OCI-LY7 (cell line): ENCODE results near the gene ADCYAP1. TPM values are rescaled to one million over a fixed set of nuclear protein-coding genes. Genes with fewer than 3 reads are reported as not detected.

Experiments used
- BruUV-seq: library from RNA; stranded (reverse); fragments of 400-500 nt; replicated peaks from 2 replicates; lab custom pipeline; 2021; lab: Mats Ljungman, UMichigan
- CTCF ChIA-PET: fragments of 300-600 bp; sonication (Branson Sonifier 250); formaldehyde crosslinking; loops from one replicate; lab custom pipeline; 2022; ENCODE audit warnings: antibody characterized with exemption; ENCODE audit not compliant: unreplicated experiment; lab: Charles Lee
- POLR2A ChIA-PET: fragments of 300-600 bp; sonication (Branson Sonifier 250); formaldehyde crosslinking; loops from one replicate; lab custom pipeline; 2022; ENCODE audit warnings: antibody characterized with exemption; lab: Charles Lee
- DNase-seq: peaks from one replicate; pipeline ENCODE4 v3.0.0-alpha.2; 2015; ENCODE audit warnings: low spot score
- H2AFZ ChIP-seq: fragments of 200-600 bp; sonication (generic), shearing (Covaris generic); 2 replicates; pipeline ENCODE4 v1.6.1; 2014; ENCODE audit warnings: mild to moderate bottlenecking, antibody characterized with exemption, low read length, moderate library complexity
- H3K27ac ChIP-seq: fragments of 200-600 bp; sonication (generic); 2 replicates; pipeline ENCODE4 v1.5.1; 2014; ENCODE audit warnings: mixed run types, low read depth, mild to moderate bottlenecking, moderate library complexity, low read length, inconsistent platforms; ENCODE audit not compliant: poor library complexity, severe bottlenecking
- H3K36me3 ChIP-seq: fragments of 200-600 bp; sonication (generic); 2 replicates; pipeline ENCODE4 v1.6.1; 2014; ENCODE audit warnings: mild to moderate bottlenecking, antibody characterized with exemption, low read length, moderate library complexity, mixed read lengths; ENCODE audit not compliant: insufficient read depth
- H3K4me1 ChIP-seq: fragments of 200-600 bp; sonication (generic); 2 replicates; pipeline ENCODE4 v1.5.1; 2014; ENCODE audit warnings: mild to moderate bottlenecking, low read length; ENCODE audit not compliant: insufficient read depth, poor library complexity, severe bottlenecking
- H3K4me2 ChIP-seq: fragments of 200-600 bp; sonication (generic); 2 replicates; pipeline ENCODE4 v1.6.1; 2014; ENCODE audit warnings: mild to moderate bottlenecking, low read length
- H3K4me3 ChIP-seq: fragments of 200-600 bp; sonication (generic); 2 replicates; pipeline ENCODE4 v1.5.1; 2014; ENCODE audit warnings: mild to moderate bottlenecking, low read depth, low read length; ENCODE audit not compliant: poor library complexity, severe bottlenecking
- H3K79me2 ChIP-seq: fragments of 200-600 bp; sonication (generic); 2 replicates; pipeline ENCODE4 v1.6.1; 2016; ENCODE audit warnings: low read depth, mild to moderate bottlenecking, low read length, moderate library complexity, mixed read lengths; ENCODE audit not compliant: insufficient read depth
- H3K9me2 ChIP-seq: fragments of 200-600 bp; sonication (generic); 2 replicates; pipeline ENCODE4 v1.6.1; 2016; ENCODE audit warnings: mild to moderate bottlenecking, low read length, mixed read lengths; ENCODE audit not compliant: insufficient read depth
- H3K9me3 ChIP-seq: fragments of 200-600 bp; sonication (generic); 2 replicates; pipeline ENCODE4 v1.6.1; 2014; ENCODE audit warnings: mild to moderate bottlenecking, mixed run types, low read length, mixed read lengths
- H4K20me1 ChIP-seq: fragments of 200-600 bp; sonication (generic); 2 replicates; pipeline ENCODE4 v1.6.1; 2014; ENCODE audit warnings: mild to moderate bottlenecking, antibody characterized with exemption, low read length, moderate library complexity, mixed read lengths; ENCODE audit not compliant: insufficient read depth
- CTCF ChIP-seq: fragments of 200-600 bp; sonication (generic); conservative IDR thresholded peaks from 2 replicates; pipeline ENCODE4 v1.5.1; 2014; ENCODE audit warnings: mild to moderate bottlenecking, antibody characterized with exemption, low read length, moderate library complexity, mixed read lengths
- EZH2phosphoT487 ChIP-seq: fragments of 200-600 bp; sonication (generic); IDR thresholded peaks from 2 replicates; pipeline ENCODE4 v1.6.1; 2018; ENCODE audit warnings: low read depth, borderline replicate concordance, mild to moderate bottlenecking, mixed run types, antibody characterized with exemption, low read length, moderate library complexity, mixed read lengths
- intact Hi-C: fragments of 100-400 bp; cut with micrococcal nuclease; formaldehyde crosslinking; loops from one replicate; pipeline ENCODE4 v1.10.0; 2022; ENCODE audit not compliant: unreplicated experiment
- total RNA-seq, 2 experiments: library from RNA; depleted of rRNA in 1 of 2; stranded (reverse); fragments of >200 nt in 1 of 2; shearing (Covaris generic) in 1 of 2; gene quantifications; 2 replicates each; pipeline ENCODE4 v1.2.3, GENCODE V29; 2014 to 2022

ADCYAP1 gene
- total RNA-seq, 2 experiments from 2014 or later = not detected

- TF ChIP-seq EZH2phosphoT487 = no peak
- TF ChIP-seq CTCF = no peak
- ChIA-PET CTCF (no interaction called here), POLR2A (no interaction called here)
- H3K4me1 ChIP-seq = no peaks in the 10 kb centered on the region
- no TSS peak for BruUV-seq
- intact Hi-C loops = no loop called here
- no peak overlapping the region for H3K4me3 ChIP-seq
- no peaks in the 10 kb centered on the region for H4K20me1 ChIP-seq
- H3K27ac ChIP-seq = no peak overlapping the region
- no peaks in the 10 kb centered on the region for H3K79me2 ChIP-seq
- H3K4me2 ChIP-seq = no peak overlapping the region
- H3K9me2 ChIP-seq = no peaks in the 10 kb centered on the region
- H3K36me3 ChIP-seq = no peaks in the 10 kb centered on the region
- H2AFZ ChIP-seq = no peak overlapping the region
- no peaks in the 10 kb centered on the region for H3K9me3 ChIP-seq
- DNase-seq = no peak
These were observed 28.8 kb upstream of the ADCYAP1 start for GRCh38 chr18:875912-876311.

GRCh38 chr18:877238-877637, 27.4 kb upstream of the ADCYAP1 start:
- no peaks in the 10 kb centered on the region for H3K4me1 ChIP-seq
- ChIA-PET CTCF (no interaction called here), POLR2A (no interaction called here)
- H2AFZ ChIP-seq = no peak overlapping the region
- H3K9me3 ChIP-seq = no peaks in the 10 kb centered on the region
- no peaks in the 10 kb centered on the region for H3K36me3 ChIP-seq
- H4K20me1 ChIP-seq = no peaks in the 10 kb centered on the region
- no peak overlapping the region for H3K27ac ChIP-seq
- H3K79me2 ChIP-seq = no peaks in the 10 kb centered on the region
- intact Hi-C loops = no loop called here
- H3K4me2 ChIP-seq = no peak overlapping the region
- TF ChIP-seq EZH2phosphoT487 (no peak), CTCF (no peak)
- DNase-seq = no peak
- no TSS peak for BruUV-seq
- no peaks in the 10 kb centered on the region for H3K9me2 ChIP-seq
- H3K4me3 ChIP-seq = no peak overlapping the region

GRCh38 chr18:886076-886475, 18.6 kb upstream of the ADCYAP1 start:
- H3K79me2 ChIP-seq = no peaks in the 10 kb centered on the region
- ChIA-PET POLR2A (no interaction called here), CTCF (no interaction called here)
- no peaks in the 10 kb centered on the region for H3K36me3 ChIP-seq
- H3K4me3 ChIP-seq = no peak overlapping the region
- no peak for TF ChIP-seq CTCF
- TF ChIP-seq EZH2phosphoT487 = no peak
- no peaks in the 10 kb centered on the region for H3K9me3 ChIP-seq
- no peak overlapping the region for H2AFZ ChIP-seq
- no peak overlapping the region for H3K4me2 ChIP-seq
- intact Hi-C loops = no loop called here
- DNase-seq = no peak
- no peaks in the 10 kb centered on the region for H3K4me1 ChIP-seq
- no peaks in the 10 kb centered on the region for H4K20me1 ChIP-seq
- BruUV-seq = no TSS peak
- no peak overlapping the region for H3K27ac ChIP-seq
- H3K9me2 ChIP-seq = no peaks in the 10 kb centered on the region
